ENCODE results near the gene RRP36.
A peak's percentile ranks its signal among the peaks of the same experiment; 100 is the strongest.

RRP36 gene

GRCh38 chr6:43074847-43075669 lies 53.6 kb downstream of the RRP36 start:
- DNase-seq: no peak

GRCh38 chr6:43075670-43076463 lies 54.4 kb downstream of the RRP36 start, which contains the start of gene PTK7:
TSS of gene PTK7 (plus strand) at chr6:43076314. CDS start at chr6:43076489, 175 bp downstream.
- peak; percentile 58 for DNase-seq

- peak; percentile 15 for DNase-seq
These were observed 55.3 kb downstream of the RRP36 start for GRCh38 chr6:43076464-43077332.

- no peak for DNase-seq
These were observed 55.9 kb downstream of the RRP36 start for GRCh38 chr6:43077333-43077809.

GRCh38 chr6:43077981-43078511 lies 56.6 kb downstream of the RRP36 start:
- no peak for DNase-seq

- no peak for DNase-seq
These were observed 57.3 kb downstream of the RRP36 start for GRCh38 chr6:43078691-43079090.
